Measurements from ENCODE around the gene MTHFD2L. TPM values are rescaled to one million over a fixed set of nuclear protein-coding genes. Genes with fewer than 3 reads are reported as not detected.

Gene MTHFD2L
- total RNA-seq, 1 donor from 2014 or later: 13.8 TPM

GRCh38 chr4:74331252-74331651 is 173.3 kb downstream of the MTHFD2L start:
- intact Hi-C loops (cut with micrococcal nuclease): no loop called here
- Histone ChIP-seq H3K27ac (replicated peaks) (no peak overlapping the region), H3K9me3 (replicated peaks) (no peaks in the 10 kb centered on the region), H3K27me3 (ENCODE audit: low read depth) (peaks cover 14% of the 10 kb centered on the region), H3K4me1 (no peaks in the 10 kb centered on the region), H3K4me3 (no peak overlapping the region), H3K36me3 (no peaks in the 10 kb centered on the region)
- no peak for TF ChIP-seq CTCF (IDR thresholded peaks at IDR 0.05; ENCODE audit: borderline replicate concordance)
- DNase-seq: no peak

DNA sequence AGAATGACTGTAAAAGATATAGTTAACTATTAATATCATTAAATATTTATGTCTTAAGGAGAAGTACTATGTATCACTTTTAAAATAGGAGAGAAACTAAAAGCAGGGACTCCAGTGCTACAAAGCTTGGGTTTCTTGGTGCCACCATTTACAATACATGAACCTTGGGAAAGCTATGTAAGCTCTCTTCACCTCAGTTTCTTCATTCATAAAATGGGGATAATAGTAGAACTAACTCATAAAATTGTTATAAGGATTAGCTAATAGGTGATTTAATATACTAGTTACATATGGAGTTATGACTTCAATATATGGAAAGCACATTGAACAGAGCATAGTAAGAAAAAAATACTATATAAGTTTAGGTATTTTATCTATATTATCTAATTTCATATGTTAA is 174.0 kb downstream of the MTHFD2L start:
- Histone ChIP-seq H3K27ac (replicated peaks) (no peak overlapping the region), H3K36me3 (no peaks in the 10 kb centered on the region), H3K4me1 (no peaks in the 10 kb centered on the region), H3K4me3 (no peak overlapping the region), H3K9me3 (replicated peaks) (no peaks in the 10 kb centered on the region), H3K27me3 (ENCODE audit: low read depth) (peaks cover 8% of the 10 kb centered on the region)
- no peak for TF ChIP-seq CTCF (IDR thresholded peaks at IDR 0.05; ENCODE audit: borderline replicate concordance)
- intact Hi-C loops (cut with micrococcal nuclease): no loop called here
- DNase-seq: no peak

DNA sequence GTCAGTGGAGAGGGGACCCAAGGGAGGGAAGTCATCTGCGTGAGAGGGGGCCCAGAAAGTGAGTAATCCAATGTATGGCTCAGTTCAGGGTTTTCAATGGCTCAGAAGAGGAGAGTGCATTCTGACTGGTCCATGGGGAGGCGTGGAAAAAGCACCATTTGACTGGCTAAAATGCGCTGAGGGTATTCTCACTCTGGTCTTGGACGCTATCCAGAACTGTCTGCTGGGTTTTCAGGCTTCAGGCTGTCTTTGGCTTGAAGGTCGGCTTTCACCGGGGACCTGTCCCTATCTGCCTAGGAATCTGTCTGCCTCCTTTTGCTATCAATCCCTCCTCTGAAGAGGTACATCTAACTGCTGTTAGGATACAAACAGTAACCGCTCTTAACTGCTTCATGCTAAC is 176.7 kb downstream of the MTHFD2L start:
- Histone ChIP-seq H3K4me1 (no peaks in the 10 kb centered on the region), H3K27ac (replicated peaks) (no peak overlapping the region), H3K27me3 (ENCODE audit: low read depth) (no peaks in the 10 kb centered on the region), H3K36me3 (no peaks in the 10 kb centered on the region), H3K4me3 (no peak overlapping the region), H3K9me3 (replicated peaks) (no peaks in the 10 kb centered on the region)
- DNase-seq: no peak
- no peak for TF ChIP-seq CTCF (IDR thresholded peaks at IDR 0.05; ENCODE audit: borderline replicate concordance)
- intact Hi-C loops (cut with micrococcal nuclease): no loop called here

- H3K4me1 ChIP-seq: no peaks in the 10 kb centered on the region
- H3K27me3 ChIP-seq (ENCODE audit: low read depth): no peaks in the 10 kb centered on the region
- intact Hi-C loops (cut with micrococcal nuclease): no loop called here
- H3K4me3 ChIP-seq: no peak overlapping the region
- TF ChIP-seq CTCF (IDR thresholded peaks at IDR 0.05; ENCODE audit: borderline replicate concordance): no peak
- no peak overlapping the region for H3K27ac ChIP-seq (replicated peaks)
- no peaks in the 10 kb centered on the region for H3K36me3 ChIP-seq
- DNase-seq: no peak
- peaks cover 3% of the 10 kb centered on the region for H3K9me3 ChIP-seq (replicated peaks)
These were observed 177.6 kb downstream of the MTHFD2L start for GRCh38 chr4:74335341-74336021.

- Histone ChIP-seq H3K36me3 (no peaks in the 10 kb centered on the region), H3K27ac (replicated peaks) (no peak overlapping the region), H3K9me3 (replicated peaks) (peaks cover 21% of the 10 kb centered on the region), H3K27me3 (ENCODE audit: low read depth) (peaks cover 2% of the 10 kb centered on the region), H3K4me1 (no peaks in the 10 kb centered on the region), H3K4me3 (no peak overlapping the region)
- intact Hi-C loops (cut with micrococcal nuclease): no loop called here
- no peak for DNase-seq
- TF ChIP-seq CTCF (IDR thresholded peaks at IDR 0.05; ENCODE audit: borderline replicate concordance): no peak
These were observed 180.9 kb downstream of the MTHFD2L start for GRCh38 chr4:74338792-74339333.

Measured in left ventricle myocardium inferior (tissue), 1 donor.